ENCODE results near the gene ENDOU.

GRCh38 chr12:47672068-47672467, 53.2 kb downstream of the ENDOU start:
- TF ChIP-seq POLR2AphosphoS5 (IDR thresholded peaks at IDR 0.05; ENCODE audit: low read depth, low read length) (no peak), REST (IDR thresholded peaks at IDR 0.05; ENCODE audit: insufficient read depth in 1 of 2, low read depth in 2 of 2, low read length in 2 of 2) (no peak)

Measured in PFSK-1 (cell line).